Measurements from ENCODE around the gene CDK10.
"Not testable (repeated sequence)": the region's sequence is repeated elsewhere in the genome, so short reads cannot be mapped to it uniquely, and the experiment has no call there.

The CDK10 gene

DNA sequence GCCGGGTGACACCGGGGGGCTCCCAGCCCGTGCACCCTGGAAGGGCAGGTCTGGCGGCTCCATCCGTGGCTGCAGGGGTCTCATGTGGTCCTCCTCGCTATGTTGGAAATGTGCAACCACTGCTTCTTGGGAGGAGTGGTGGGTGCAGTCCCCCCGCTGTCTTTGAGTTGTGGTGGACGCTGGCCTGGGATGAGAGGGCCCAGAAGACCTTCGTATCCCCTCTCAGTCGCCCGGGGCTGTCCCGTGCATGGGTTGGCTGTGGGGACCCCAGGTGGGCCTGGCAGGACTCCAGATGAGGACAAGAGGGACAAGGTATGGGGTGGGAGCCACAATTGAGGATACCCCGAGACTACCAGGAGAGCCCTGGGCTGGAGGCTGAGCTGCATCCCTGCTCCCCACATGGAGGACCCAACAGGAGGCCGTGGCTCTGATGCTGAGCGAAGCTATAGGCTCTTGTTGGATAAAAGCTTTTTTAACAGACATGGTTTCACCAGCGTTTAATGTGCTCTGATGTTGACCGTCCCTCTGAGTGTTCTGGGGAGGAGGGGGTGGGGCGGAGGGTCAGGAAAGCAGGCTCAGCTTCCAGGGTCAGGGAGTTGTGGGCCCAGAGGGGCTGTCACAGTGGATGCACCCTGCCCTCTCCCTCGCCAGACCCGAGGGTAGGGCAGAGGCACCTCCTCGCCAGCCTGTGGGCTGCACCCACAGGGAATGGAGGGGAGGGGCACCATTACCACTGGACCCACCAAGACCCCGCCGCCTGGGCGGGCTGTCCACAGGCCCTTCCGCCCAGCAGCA, 9.6 kb downstream of the CDK10 start:
- DNase-seq (ENCODE audit: insufficient read length, low spot score) (no peak), FAIRE-seq (no peak)
- TF ChIP-seq POLR2A (IDR thresholded peaks at IDR 0.05; ENCODE audit: low read depth, low read length): no peak

DNA sequence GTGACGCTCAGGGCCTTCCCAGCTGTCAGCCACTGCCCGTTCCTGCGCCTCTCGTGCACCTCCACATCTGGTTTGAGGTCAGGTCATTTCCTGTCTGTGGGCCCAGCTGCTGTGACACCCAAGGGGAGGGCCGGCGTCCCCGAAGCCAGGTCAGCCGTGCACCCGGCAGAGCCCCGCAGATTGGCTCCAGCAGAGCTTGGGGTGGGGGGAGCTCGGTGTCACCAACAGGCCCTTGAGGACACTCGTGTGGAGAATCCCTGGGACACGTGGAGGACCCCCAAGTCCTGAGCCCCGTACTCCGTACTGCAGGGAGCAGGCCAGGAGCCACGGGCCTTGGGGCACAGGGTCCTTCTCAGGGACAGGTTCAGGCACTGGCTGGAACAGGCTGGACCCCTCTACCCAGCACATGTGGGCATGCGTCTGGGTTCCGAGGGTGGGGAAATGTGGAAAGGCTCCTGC, 10.2 kb downstream of the CDK10 start:
- TF ChIP-seq POLR2A (IDR thresholded peaks at IDR 0.05; ENCODE audit: low read depth, low read length): no peak
- FAIRE-seq: no peak
- no peak for DNase-seq (ENCODE audit: insufficient read length, low spot score)

DNA sequence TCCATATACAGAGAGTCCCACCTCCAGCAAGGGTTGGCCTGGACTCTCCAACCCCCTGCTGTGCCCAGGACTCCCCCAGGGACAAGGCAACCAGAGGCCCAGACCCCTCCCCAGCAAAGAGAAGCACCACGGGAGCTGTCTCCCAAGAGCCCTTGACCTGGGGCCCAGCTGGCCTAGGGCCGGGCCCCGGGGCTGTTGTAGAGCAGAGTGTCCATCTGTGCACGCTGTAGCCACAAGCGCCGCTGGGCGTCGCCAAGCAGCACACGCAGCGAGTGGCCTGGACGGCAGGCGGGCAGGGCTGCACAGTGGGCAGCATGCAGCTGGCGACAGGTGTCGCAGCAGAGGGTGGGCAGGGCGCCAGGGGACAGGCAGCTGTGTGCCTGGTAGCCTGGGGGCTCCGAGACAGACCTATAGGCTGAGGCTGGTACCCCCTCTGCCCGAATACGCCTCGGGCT, 10.7 kb downstream of the CDK10 start:
- DNase-seq (ENCODE audit: insufficient read length, low spot score) (no peak), FAIRE-seq (no peak)
- TF ChIP-seq POLR2A (IDR thresholded peaks at IDR 0.05; ENCODE audit: low read depth, low read length): no peak

DNA sequence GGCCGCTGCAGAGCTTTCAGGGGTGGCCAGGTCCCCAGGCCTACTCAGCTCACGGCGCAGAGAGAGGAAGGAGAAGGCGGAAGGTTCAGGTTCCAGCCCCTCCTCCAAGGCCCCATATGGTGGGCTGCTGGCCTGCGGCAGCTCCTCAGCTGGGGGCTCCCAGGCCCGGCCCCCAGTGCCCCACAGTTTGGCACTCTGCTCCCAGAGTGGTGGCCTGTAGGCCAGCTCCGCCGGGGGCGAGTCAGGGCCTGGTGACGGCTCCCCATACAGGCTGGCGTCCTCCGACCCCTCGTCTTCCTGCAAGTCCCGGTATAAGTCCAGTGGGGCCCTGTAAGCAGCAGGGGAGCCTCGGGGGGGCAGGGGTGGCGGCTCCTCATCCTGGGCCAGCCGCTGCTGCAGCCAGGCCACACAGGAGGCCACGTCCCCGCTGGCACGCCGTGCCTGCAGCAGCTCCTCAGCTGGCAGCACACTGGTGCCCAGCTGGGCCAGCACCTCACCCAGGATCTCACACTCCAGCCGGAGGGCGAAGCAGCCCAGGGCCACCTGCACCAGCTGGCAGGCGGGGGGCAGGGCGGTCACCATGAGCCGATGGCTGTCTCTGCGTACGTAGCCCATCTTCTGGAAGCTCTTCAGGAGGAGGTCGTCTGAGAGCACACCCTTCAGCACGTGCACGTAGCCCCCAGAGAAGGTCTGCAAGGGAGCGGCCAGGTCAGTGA, 11.3 kb downstream of the CDK10 start:
- TF ChIP-seq POLR2A (IDR thresholded peaks at IDR 0.05; ENCODE audit: low read depth, low read length): no peak
- no peak for FAIRE-seq
- DNase-seq (ENCODE audit: insufficient read length, low spot score): no peak

DNA sequence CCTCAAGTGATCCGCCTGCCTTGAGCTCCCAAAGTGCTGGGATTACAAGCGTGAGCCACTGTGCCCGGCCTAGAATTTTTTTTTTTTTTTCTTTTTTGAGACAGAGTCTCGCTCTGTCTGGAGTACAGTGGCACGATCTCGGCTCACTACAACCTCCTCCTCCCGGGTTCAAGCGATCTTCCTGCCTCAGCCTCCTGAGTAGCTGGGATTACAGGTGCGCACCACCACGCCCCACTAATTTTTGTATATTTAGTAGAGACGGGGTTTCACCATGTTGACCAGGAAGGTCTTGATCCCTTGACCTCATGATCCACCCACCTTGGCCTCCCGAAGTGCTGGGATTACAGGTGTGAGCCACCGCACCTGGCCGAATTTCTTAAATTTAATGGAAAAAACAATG, 12.2 kb downstream of the CDK10 start:
- not testable (repeated sequence) for DNase-seq (ENCODE audit: insufficient read length, low spot score); FAIRE-seq

DNA sequence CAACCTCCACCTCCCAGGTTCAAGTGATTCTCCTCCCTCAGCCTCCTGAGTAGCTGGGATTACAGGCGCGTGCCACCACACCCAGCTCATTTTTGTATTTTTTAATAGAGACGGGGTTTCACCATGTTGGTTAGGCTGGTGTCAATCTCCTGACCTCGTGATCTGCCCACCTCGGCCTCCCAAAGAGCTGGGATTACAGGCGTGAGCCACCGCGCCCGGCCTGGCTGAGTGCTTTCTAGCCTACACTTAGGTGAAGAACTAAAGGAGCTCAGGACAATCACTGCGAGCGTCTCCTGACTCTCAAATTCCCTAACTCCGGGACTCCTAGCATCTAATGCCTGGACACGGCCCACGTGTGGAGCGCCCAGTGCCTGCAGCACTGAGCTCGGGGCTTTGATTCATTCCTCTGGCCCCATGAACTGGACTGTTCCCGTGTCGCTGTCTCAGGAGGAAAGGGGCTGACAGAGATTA, 13.2 kb downstream of the CDK10 start:
- FAIRE-seq; DNase-seq (ENCODE audit: insufficient read length, low spot score): not testable (repeated sequence)

DNA sequence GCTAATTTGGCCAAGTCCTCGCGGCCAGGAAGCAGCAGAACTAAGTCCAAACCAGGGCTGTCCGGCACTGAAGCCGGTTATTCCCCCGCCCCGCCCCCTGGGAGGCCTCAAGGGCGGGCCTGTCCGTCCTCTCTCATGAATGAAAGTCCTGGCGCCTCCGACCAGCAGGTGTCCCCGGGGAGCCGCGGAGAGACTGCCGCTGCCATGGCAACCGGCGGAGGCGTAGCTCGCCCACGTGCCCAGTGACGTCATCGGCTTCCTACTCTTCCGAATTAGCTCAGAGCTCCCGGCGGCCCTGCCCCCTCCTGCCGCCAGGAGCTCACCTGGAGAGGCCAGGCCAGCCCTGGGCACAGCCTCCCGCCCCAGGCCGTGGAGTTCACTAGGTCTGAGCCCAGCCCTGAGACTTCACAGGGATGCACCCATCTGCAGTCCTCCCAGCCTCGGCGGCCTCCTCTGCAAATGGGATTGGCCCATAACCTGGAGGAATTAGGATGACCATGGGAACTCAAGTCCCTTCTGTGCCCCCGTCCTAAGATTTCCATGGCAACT, 13.7 kb downstream of the CDK10 start:
- 0 out of 2 replicates have a peak, but pooled peaks have one; percentile 5 for TF ChIP-seq POLR2A (IDR thresholded peaks at IDR 0.05; ENCODE audit: low read depth, low read length)
- DNase-seq (ENCODE audit: insufficient read length, low spot score): peak; percentile 96
- FAIRE-seq: no peak

DNA sequence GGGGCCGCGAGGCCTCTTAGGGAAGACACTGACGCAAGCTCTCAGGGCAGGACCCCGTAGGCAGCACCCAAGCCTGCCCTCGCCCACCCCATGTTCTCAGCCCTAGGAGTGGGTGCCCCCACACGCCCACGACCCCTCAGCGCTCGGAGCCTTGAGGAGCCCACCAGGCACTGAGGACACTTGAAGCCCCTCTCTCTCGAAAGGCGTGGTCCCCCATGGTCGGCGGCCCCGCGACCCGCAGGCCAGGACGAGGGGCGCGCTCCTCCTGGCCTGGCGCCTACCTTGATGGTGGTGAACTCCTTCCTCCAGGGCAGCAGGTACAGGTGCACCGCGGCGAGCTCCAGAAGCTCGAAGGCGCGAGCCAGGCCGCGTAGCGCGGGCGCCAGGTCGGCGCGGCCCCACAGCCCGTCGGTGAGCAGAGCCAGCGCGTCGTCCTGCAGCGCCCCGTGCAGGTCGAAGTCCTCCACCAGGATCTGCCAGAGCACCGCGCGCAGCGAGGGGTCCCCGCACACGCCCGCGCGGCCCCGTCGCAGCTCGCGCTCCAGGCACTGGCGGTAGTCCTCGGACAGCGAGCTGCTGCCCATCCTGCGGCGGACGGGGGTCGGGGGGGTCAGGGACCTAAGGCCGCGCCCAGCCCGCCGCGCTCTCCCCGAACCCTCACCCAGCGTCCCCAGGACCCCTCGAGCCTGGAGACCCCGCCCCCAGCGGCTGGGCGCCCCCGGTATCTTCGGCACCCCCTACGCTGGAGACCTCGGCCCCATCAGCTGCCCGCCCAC, 14.3 kb downstream of the CDK10 start:
- TF ChIP-seq POLR2A (IDR thresholded peaks at IDR 0.05; ENCODE audit: low read depth, low read length): no peak
- no peak for DNase-seq (ENCODE audit: insufficient read length, low spot score)
- FAIRE-seq: no peak

DNA sequence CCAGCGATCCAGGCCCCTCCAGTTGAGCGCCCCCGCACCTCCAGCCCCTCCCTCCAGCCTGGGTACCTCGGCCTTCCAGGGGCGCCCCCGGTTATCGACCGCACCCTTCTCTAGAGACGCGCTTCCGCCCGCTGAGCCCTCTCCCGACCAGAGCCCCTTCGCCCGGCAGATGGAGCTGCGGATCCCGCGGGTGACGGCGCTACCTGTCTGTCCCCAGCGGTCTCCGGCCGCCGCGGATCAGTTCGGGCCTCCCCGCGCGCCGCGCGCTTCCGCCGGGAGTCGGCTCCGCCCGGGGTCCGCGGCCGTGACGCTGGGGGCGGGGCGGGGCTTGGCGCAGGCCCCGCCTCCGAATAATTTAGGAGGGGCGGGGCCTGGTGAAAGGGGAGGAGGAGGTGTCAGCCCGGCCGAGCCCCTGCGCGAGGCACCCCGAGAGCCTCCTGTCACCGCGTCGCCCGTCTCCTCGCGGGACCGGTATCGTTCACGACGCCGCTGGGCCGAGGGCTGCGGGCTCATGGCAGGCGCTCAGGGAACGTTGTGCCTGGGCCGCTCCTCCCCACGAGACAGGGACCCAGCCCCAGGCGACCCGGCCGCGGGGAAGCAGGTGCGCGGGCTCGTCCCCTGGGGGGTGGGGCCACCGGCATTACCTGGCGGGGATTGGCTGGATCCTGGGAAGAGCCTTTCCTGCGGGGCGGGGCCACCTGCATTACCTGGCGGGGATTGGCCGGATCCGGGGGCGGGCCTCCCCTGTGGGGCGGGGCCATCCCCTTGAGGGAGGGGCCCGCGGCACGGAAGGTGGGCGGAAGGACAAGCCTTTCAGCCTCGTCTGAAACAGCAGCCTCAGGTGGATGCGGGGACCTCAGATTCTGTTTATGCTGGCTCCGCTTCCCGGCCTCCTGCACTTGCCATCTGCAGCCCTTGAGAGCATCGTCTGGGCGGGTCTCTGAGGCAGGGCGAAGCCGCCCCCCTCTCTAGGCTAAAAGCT, 15.2 kb downstream of the CDK10 start, which contains the start of gene SPATA2L:
TSS of gene SPATA2L (minus strand) at position 281 of the 982 bp plus-strand sequence. CDS start 473 bp downstream, outside the sequence.
- peak; percentile 60 for TF ChIP-seq POLR2A (IDR thresholded peaks at IDR 0.05; ENCODE audit: low read depth, low read length)
- no peak for FAIRE-seq
- DNase-seq (ENCODE audit: insufficient read length, low spot score): peak; percentile 93

DNA sequence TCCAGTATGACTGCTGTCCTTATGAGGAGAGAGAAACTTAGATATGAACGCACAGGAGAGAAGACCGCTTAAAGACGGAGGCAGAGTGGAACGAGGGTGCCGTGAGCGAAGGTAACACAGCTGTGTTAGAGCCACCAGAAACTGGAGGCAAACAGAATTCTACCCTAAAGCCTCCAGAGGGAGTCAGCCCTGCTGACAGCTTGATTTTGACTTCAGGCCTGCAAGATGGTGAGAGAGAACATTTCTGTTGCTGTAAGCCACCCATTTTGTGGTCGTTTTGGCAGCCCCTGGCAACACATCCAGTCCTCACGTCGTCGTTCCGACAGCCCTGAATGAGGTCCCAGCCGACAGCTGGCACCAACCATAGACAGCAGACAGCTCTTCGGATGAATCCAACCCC, 17.8 kb downstream of the CDK10 start:
- no peak for TF ChIP-seq POLR2A (IDR thresholded peaks at IDR 0.05; ENCODE audit: low read depth, low read length)
- no peak for DNase-seq (ENCODE audit: insufficient read length, low spot score)
- FAIRE-seq: no peak

DNA sequence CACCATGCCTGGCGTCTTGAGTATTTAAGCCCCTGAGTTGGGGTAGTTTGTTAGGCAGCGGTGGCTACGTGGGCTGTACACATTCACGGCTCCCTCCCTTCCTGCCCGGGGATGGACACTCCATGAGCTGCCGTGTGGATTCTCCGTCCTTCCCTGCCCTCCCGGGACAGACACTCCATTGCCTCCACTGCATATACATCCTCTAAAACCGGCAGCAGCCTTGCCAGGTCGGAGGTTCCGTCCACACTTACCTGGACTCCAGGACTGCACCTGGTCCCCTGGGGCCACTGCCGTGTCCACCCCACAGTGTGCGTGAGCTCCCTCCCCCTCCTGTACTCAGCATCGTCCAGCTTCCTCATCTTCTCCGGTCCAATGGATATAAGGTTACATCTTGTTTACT, 18.5 kb downstream of the CDK10 start:
- TF ChIP-seq POLR2A (IDR thresholded peaks at IDR 0.05; ENCODE audit: low read depth, low read length): 0 out of 2 replicates have a peak, but pooled peaks have one; percentile 22
- DNase-seq (ENCODE audit: insufficient read length, low spot score) (no peak), FAIRE-seq (no peak)

DNA sequence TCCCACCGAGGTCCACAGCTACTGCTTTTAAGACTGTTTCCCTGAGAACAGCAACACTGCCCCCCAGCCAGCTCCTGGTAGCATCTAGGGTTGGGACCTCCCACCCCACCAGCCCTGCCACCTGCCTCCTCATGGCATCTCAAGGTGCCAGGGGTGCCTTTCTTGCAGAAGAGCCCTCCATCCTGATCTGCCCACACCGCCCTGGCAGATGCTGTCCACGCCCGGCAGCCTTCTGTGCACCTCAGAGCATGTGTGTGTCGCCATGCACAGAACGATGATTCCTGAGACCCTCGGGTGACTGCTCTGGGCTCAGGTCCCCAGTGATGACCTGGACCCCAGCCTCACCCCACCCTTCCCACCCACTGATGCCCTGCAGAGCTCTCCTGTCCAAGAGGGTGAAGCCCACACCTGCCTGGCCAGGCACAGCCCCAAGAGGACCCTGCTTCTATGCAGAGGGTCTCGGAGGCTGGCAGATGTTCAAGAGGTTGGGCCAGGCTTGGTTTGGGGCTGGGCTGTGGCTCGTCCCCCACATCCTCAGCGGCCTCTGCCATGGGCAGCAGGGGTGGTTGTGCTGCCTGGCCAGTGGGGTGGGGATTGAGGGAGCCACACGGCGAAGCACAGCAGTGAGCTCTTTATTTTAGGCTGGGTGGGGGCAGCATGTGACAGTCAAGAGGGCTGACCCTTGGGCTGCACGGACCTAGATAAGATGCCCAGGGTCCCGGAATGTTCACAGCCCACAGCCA, 20.2 kb downstream of the CDK10 start:
- DNase-seq (ENCODE audit: insufficient read length, low spot score) (no peak), FAIRE-seq (no peak)
- TF ChIP-seq POLR2A (IDR thresholded peaks at IDR 0.05; ENCODE audit: low read depth, low read length): no peak
